HCT116 (cell line): Measurements from ENCODE around the gene UBXN11. TPM values are rescaled to one million over a fixed set of nuclear protein-coding genes. Genes with fewer than 3 reads are reported as not detected.

ENCODE experiments used
- ATAC-seq: fragments of 200-7000 bp; cut with Tn5 transposase; 2 replicates; pipeline ENCODE4 v1.9.1; 2020; ENCODE audit warnings: mild to moderate bottlenecking, moderate library complexity
- BruUV-seq: library from RNA; stranded (reverse); fragments of 400-500 nt; replicated peaks from 2 replicates; lab custom pipeline; 2021; lab: Mats Ljungman, UMichigan
- CTCF ChIA-PET: fragments of 300-600 bp; sonication (Branson Sonifier 250); formaldehyde crosslinking; loops from one replicate; lab custom pipeline; 2021; ENCODE audit warnings: antibody characterized with exemption; lab: Charles Lee
- POLR2A ChIA-PET: fragments of 300-600, 350-600 bp; sonication (Branson Sonifier 250); formaldehyde crosslinking; loops from one replicate; lab custom pipeline; 2021; ENCODE audit warnings: antibody characterized with exemption; lab: Charles Lee
- RAD21 ChIA-PET, 2 experiments: fragments of 300-600 bp; sonication (Branson Sonifier 250); formaldehyde crosslinking; loops; one replicate each; lab custom pipeline; 2023; ENCODE audit warnings: low total read pairs in 2 of 2; ENCODE audit not compliant: uncharacterized antibody in 2 of 2, unreplicated experiment in 2 of 2, low non-redundant PET in 1 of 2; lab: Charles Lee
- DNase-seq: peaks from one replicate; pipeline ENCODE4 v3.0.0-alpha.2; 2010; ENCODE audit warnings: low read depth, low spot score
- H2AFZ ChIP-seq: fragments of 200-600 bp; shearing (Covaris generic), sonication (generic); 2 replicates; pipeline ENCODE4 v1.6.1; 2017; ENCODE audit warnings: low read depth, mixed run types, mixed read lengths, antibody characterized with exemption, low read length; ENCODE audit not compliant: poor library complexity, severe bottlenecking
- H3K27ac ChIP-seq: 2 replicates; pipeline ENCODE4 v1.5.1; 2012; ENCODE audit warnings: low read depth, low read length
- H3K27me3 ChIP-seq: fragments of 200-600 bp; sonication (generic); 2 replicates; pipeline ENCODE4 v1.6.1; 2016; ENCODE audit warnings: mixed run types, low read length, mixed read lengths; ENCODE audit not compliant: insufficient read depth
- H3K36me3 ChIP-seq, 2 experiments: fragments of 200-500 bp in 1 of 2; fragments of 200-600 bp in 1 of 2; sonication (Bioruptor generic) in 1 of 2; sonication (generic) in 1 of 2; 2 replicates each; pipeline versions ENCODE4 v1.5.1 to v1.6.1; 2014 to 2016; ENCODE audit warnings: low read length in 2 of 2, inconsistent platforms in 1 of 2, mixed read lengths in 1 of 2, mixed run types in 1 of 2; ENCODE audit not compliant: insufficient read depth in 2 of 2, control insufficient read depth in 1 of 2
- H3K4me1 ChIP-seq, 2 experiments: fragments of 200-600 bp in 1 of 2; sonication (generic) in 1 of 2; 2 replicates each; pipeline versions ENCODE4 v1.5.1 to v1.6.1; 2012 to 2017; ENCODE audit warnings: low read length in 2 of 2, inconsistent platforms in 1 of 2, mild to moderate bottlenecking in 1 of 2, mixed read lengths in 1 of 2, mixed run types in 1 of 2, moderate library complexity in 1 of 2; ENCODE audit not compliant: insufficient read depth in 2 of 2, control insufficient read depth in 1 of 2
- H3K4me2 ChIP-seq: fragments of 200-600 bp; sonication (generic); 2 replicates; pipeline ENCODE4 v1.6.1; 2017; ENCODE audit warnings: mixed run types, low read length, mixed read lengths
- H3K4me3 ChIP-seq, 2 experiments: fragments of 200-600 bp in 1 of 2; sonication (generic) in 1 of 2; replicated peaks in 1 of 2; 2 replicates each; pipeline ENCODE4 v1.5.1; 2011 to 2016; ENCODE audit warnings: low read length in 2 of 2, control low read depth in 1 of 2, low read depth in 1 of 2, mild to moderate bottlenecking in 1 of 2, mixed read lengths in 1 of 2, mixed run types in 1 of 2
- H3K79me2 ChIP-seq: fragments of 200-600 bp; sonication (generic); 2 replicates; pipeline ENCODE4 v1.6.1; 2017; ENCODE audit warnings: mild to moderate bottlenecking, mixed run types, low read length, moderate library complexity, mixed read lengths; ENCODE audit not compliant: insufficient read depth
- H3K9ac ChIP-seq: fragments of 200-600 bp; sonication (generic); 2 replicates; pipeline ENCODE4 v1.6.1; 2016; ENCODE audit warnings: low read length, mixed read lengths
- H3K9me2 ChIP-seq: fragments of 200-600 bp; sonication (generic), shearing (Covaris generic); 2 replicates; pipeline ENCODE4 v1.6.1; 2017; ENCODE audit warnings: mixed run types, mild to moderate bottlenecking, moderate library complexity; ENCODE audit not compliant: insufficient read depth
- H3K9me3 ChIP-seq, 2 experiments: fragments of 200-500 bp in 1 of 2; fragments of 200-600 bp in 1 of 2; sonication (Bioruptor generic) in 1 of 2; sonication (generic) in 1 of 2; 2 replicates each; pipeline ENCODE4 v1.6.1; 2014 to 2017; ENCODE audit warnings: low read length in 2 of 2, mixed read lengths in 2 of 2, inconsistent platforms in 1 of 2, low read depth in 1 of 2, mild to moderate bottlenecking in 1 of 2, mixed run types in 1 of 2, moderate library complexity in 1 of 2; ENCODE audit not compliant: control insufficient read depth in 1 of 2, insufficient read depth in 1 of 2
- H4K20me1 ChIP-seq: fragments of 200-600 bp; sonication (generic), shearing (Covaris generic); 2 replicates; pipeline ENCODE4 v1.6.1; 2017; ENCODE audit warnings: mixed run types, mild to moderate bottlenecking, moderate library complexity; ENCODE audit not compliant: insufficient read depth
- CBX3 ChIP-seq: IDR thresholded peaks from 2 replicates; pipeline ENCODE4 v1.6.1; 2012; ENCODE audit warnings: low read depth
- EGR1 ChIP-seq: IDR thresholded peaks from 2 replicates; pipeline ENCODE4 v1.6.1; 2012; ENCODE audit warnings: low read depth
- ELF1 ChIP-seq: IDR thresholded peaks from 2 replicates; pipeline ENCODE4 v1.6.1; 2012; ENCODE audit warnings: low read depth, borderline replicate concordance
- EZH2 ChIP-seq: fragments of 200-600 bp; sonication (generic); IDR thresholded peaks from 2 replicates; pipeline ENCODE4 v1.6.1; 2017; ENCODE audit warnings: antibody characterized with exemption, mixed run types
- MAX ChIP-seq: IDR thresholded peaks from 2 replicates; pipeline ENCODE4 v1.6.1; 2012
- RAD21 ChIP-seq: IDR thresholded peaks from 2 replicates; pipeline ENCODE4 v1.6.1; 2012; ENCODE audit warnings: low read depth, mild to moderate bottlenecking
- SIN3A ChIP-seq: IDR thresholded peaks from 2 replicates; pipeline ENCODE4 v1.6.1; 2012; ENCODE audit warnings: low read depth
- SP1 ChIP-seq: IDR thresholded peaks from 2 replicates; pipeline ENCODE4 v1.6.1; 2012; ENCODE audit warnings: low read depth
- SRF ChIP-seq: IDR thresholded peaks from 2 replicates; pipeline ENCODE4 v1.6.1; 2012; ENCODE audit warnings: low read depth
- intact Hi-C: fragments of 100-400 bp; cut with micrococcal nuclease; formaldehyde crosslinking; loops from 2 replicates; pipeline ENCODE4 v1.10.0; 2022
- total RNA-seq: library from RNA; stranded (reverse); gene quantifications from one replicate; pipeline ENCODE4 v1.2.1, GENCODE V29; 2021; ENCODE audit not compliant: unreplicated experiment
- TF ChIP-seq, protein P1 (sequence below): IDR thresholded peaks from 2 replicates; pipeline ENCODE4 v1.6.1; 2012

UBXN11 gene
- total RNA-seq, 1 experiment from 2014 or later: 19.3 TPM

DNA sequence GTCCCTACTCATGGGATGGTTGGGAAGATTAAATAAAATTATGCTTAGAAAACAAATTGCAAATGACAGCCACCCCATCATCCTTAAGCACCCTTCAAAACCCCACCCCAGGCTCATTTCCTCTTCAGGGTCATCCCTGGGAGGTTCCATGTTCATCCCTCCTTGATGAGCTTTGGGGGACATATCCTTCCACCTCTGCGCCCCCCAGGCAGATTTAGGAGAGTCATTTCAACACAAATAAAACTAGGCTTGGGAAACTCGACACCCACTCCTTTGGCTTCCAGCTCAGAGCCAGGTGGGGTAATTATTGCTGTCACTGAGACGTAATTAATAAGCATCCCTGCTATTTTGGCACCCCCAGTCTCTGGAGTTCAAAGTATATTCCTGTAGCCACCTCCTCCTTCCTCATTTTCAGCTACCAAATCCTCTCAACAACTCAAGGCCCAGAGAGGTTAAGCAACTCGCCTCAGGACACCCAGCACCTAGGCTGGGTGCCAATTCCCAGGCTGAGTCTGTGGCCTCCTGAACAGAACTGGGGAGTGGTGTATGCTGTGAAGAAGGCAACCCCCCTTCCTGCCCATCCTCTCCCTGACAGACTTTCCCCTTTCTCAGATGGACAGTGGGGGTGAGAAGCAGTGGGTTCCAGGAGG, 46.9 kb upstream of the UBXN11 start (continued):
- no peak for TF ChIP-seq SP1
- TF ChIP-seq EZH2: no peak
- no peak for TF ChIP-seq EGR1
- TF ChIP-seq CBX3: no peak
- TF ChIP-seq RAD21: no peak
- no peak for TF ChIP-seq ELF1
- no peak for TF ChIP-seq SRF
- TF ChIP-seq MAX: no peak
- TF ChIP-seq, protein P1, sequence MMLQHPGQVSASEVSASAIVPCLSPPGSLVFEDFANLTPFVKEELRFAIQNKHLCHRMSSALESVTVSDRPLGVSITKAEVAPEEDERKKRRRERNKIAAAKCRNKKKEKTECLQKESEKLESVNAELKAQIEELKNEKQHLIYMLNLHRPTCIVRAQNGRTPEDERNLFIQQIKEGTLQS: no peak

DNA sequence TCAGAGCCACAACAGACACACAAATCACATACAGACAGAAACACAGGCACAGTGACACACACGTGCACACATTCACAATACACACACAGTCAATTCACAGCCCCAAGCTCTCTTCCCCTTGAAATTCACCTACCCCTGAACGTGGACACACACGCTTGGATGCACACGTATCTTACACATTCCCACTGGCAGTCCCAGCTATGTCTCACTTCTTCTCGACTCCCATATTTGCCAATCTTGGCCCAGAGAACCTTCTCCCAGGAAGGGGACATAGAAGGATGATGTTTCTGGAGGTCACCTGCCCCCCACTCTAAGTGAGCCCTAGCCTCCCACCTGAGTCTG, 45.9 kb upstream of the UBXN11 start:
- no peaks in the 10 kb centered on the region for H4K20me1 ChIP-seq
- no peak overlapping the region for H2AFZ ChIP-seq
- no peaks in the 10 kb centered on the region for H3K9me3 ChIP-seq
- ATAC-seq (no peak), DNase-seq (no peak)
- peaks cover 64 to 78% of the 10 kb centered on the region in 2 experiments for H3K4me1 ChIP-seq
- no TSS peak for BruUV-seq
- peak overlapping the region; percentile 49 for H3K9ac ChIP-seq
- no peak overlapping the region for H3K27ac ChIP-seq
- RAD21 ChIA-PET: no interaction called here
- no peak overlapping the region for H3K4me3 ChIP-seq
- CTCF ChIA-PET: no interaction called here
- no peaks in the 10 kb centered on the region for H3K27me3 ChIP-seq
- peak overlapping the region; percentile 80 for H3K4me2 ChIP-seq
- H3K36me3 ChIP-seq: no peaks in the 10 kb centered on the region
- intact Hi-C loops: no loop called here
- POLR2A ChIA-PET: no interaction called here
- H3K9me2 ChIP-seq: no peaks in the 10 kb centered on the region
- TF ChIP-seq SIN3A: no peak
- no peaks in the 10 kb centered on the region for H3K79me2 ChIP-seq
